PC-3 (cell line): ENCODE data around the gene ZNF672. TPM values are rescaled to one million over a fixed set of nuclear protein-coding genes. Genes with fewer than 3 reads are reported as not detected.
"Not testable (repeated sequence)": the region's sequence is repeated elsewhere in the genome, so short reads cannot be mapped to it uniquely, and the experiment has no call there.

Experiments used
- ATAC-seq: fragments of 200-7000 bp; cut with Tn5 transposase; 2 replicates; pipeline ENCODE4 v1.9.1; 2020; ENCODE audit warnings: mild to moderate bottlenecking, moderate library complexity
- BruUV-seq: library from RNA; stranded (reverse); fragments of 400-500 nt; replicated peaks from 2 replicates; lab custom pipeline; 2021; lab: Mats Ljungman, UMichigan
- CTCF ChIA-PET: fragments of 300-600 bp; sonication (Branson Sonifier 250); formaldehyde crosslinking; loops from one replicate; lab custom pipeline; 2022; ENCODE audit warnings: antibody characterized with exemption; lab: Charles Lee
- POLR2A ChIA-PET: fragments of 300-600 bp; sonication (Branson Sonifier 250); formaldehyde crosslinking; loops from one replicate; lab custom pipeline; 2022; ENCODE audit warnings: antibody characterized with exemption; ENCODE audit not compliant: unreplicated experiment; lab: Charles Lee
- DNase-seq: peaks from one replicate; pipeline ENCODE4 v3.0.0-alpha.2; 2015
- H2AFZ ChIP-seq: fragments of 300-600 bp; sonication (generic); 2 replicates; pipeline ENCODE4 v1.6.0; 2016; ENCODE audit warnings: antibody characterized with exemption, low read length
- H3F3A ChIP-seq: fragments of 300-600 bp; sonication (generic); one replicate; pipeline ENCODE4 v1.6.0; 2017; ENCODE audit warnings: antibody characterized with exemption, low read length, control low read depth, mild to moderate bottlenecking; ENCODE audit not compliant: unreplicated experiment
- H3K27ac ChIP-seq: fragments of 300-600 bp; sonication (generic); 2 replicates; pipeline ENCODE4 v1.5.1; 2016; ENCODE audit warnings: mild to moderate bottlenecking, low read length
- H3K27me3 ChIP-seq: fragments of 300-600 bp; sonication (generic); 2 replicates; pipeline ENCODE4 v1.6.1; 2016; ENCODE audit warnings: low read length, mixed read lengths
- H3K36me3 ChIP-seq: fragments of 300-600 bp; sonication (generic); 2 replicates; pipeline ENCODE4 v1.6.1; 2016; ENCODE audit warnings: low read depth, mixed run types, low read length, mixed read lengths
- H3K4me1 ChIP-seq: fragments of 300-600 bp; sonication (generic); 2 replicates; pipeline ENCODE4 v1.5.1; 2016; ENCODE audit warnings: low read length; ENCODE audit not compliant: insufficient read depth
- H3K4me2 ChIP-seq: fragments of 300-600 bp; sonication (generic); 2 replicates; pipeline ENCODE4 v1.6.0; 2016; ENCODE audit warnings: low read length
- H3K4me3 ChIP-seq: fragments of 300-600 bp; sonication (generic); 2 replicates; pipeline ENCODE4 v1.5.1; 2016; ENCODE audit warnings: mild to moderate bottlenecking, low read length, mixed read lengths
- H3K79me2 ChIP-seq: fragments of 300-600 bp; sonication (generic); 2 replicates; pipeline ENCODE4 v1.6.1; 2017; ENCODE audit warnings: low read length, mixed read lengths
- H3K9ac ChIP-seq: fragments of 300-600 bp; sonication (generic); 2 replicates; pipeline ENCODE4 v1.6.0; 2016; ENCODE audit warnings: mild to moderate bottlenecking, low read length
- H3K9me2 ChIP-seq: fragments of 300-600 bp; sonication (generic); replicated peaks from 2 replicates; pipeline ENCODE4 v1.6.1; 2016; ENCODE audit warnings: mixed run types, low read length, mixed read lengths
- H3K9me3 ChIP-seq: fragments of 300-600 bp; sonication (generic); 2 replicates; pipeline ENCODE4 v1.6.1; 2016; ENCODE audit warnings: low read length, mixed read lengths
- H4K20me1 ChIP-seq: fragments of 300-600 bp; sonication (generic); 2 replicates; pipeline ENCODE4 v1.6.1; 2016; ENCODE audit warnings: low read length, mixed read lengths
- CTCF ChIP-seq: fragments of 300-600 bp; sonication (generic); conservative IDR thresholded peaks from 2 replicates; pipeline ENCODE4 v1.5.1; 2017; ENCODE audit warnings: antibody characterized with exemption, low read depth, mild to moderate bottlenecking, low read length
- EZH2 ChIP-seq: fragments of 300-600 bp; sonication (generic); IDR thresholded peaks from one replicate; pipeline ENCODE4 v1.6.1; 2017; ENCODE audit warnings: antibody characterized with exemption, mild to moderate bottlenecking, low read length; ENCODE audit not compliant: unreplicated experiment
- EZH2phosphoT487 ChIP-seq: fragments of 300-600 bp; sonication (generic); IDR thresholded peaks from 2 replicates; pipeline ENCODE4 v1.6.1; 2018; ENCODE audit warnings: mild to moderate bottlenecking, antibody characterized with exemption, low read length, borderline replicate concordance
- intact Hi-C: fragments of 100-400 bp; cut with micrococcal nuclease; formaldehyde crosslinking; loops from 2 replicates; pipeline ENCODE4 v1.9.0; 2023
- total RNA-seq: library from RNA; depleted of rRNA; stranded (reverse); fragments of >200 nt; gene quantifications from 2 replicates; pipeline ENCODE4 v1.2.3, GENCODE V29; 2014

Gene ZNF672
- total RNA-seq, 1 experiment from 2014 or later, result 83.9 TPM

- H3K9me3 ChIP-seq, result no peaks in the 10 kb centered on the region
- H3K9me2 ChIP-seq, result no peaks in the 10 kb centered on the region
- peaks cover 10% of the 10 kb centered on the region for H3K36me3 ChIP-seq
- intact Hi-C loops, result loop anchor here (1.0 kb wide), 4 partner anchors 12 to 80 kb away; partner anchors contain the start of genes PGBD2 and ZNF672
- peak within 1 kb of the TSS; percentile 88 for H3K4me2 ChIP-seq
- peak within 1 kb of the TSS; percentile 80 for H3K9ac ChIP-seq
- TSS peak; percentile 62 for BruUV-seq
- no peaks in the 10 kb centered on the region for H4K20me1 ChIP-seq
- H3K79me2 ChIP-seq, result peaks cover 43% of the 10 kb centered on the region
- peak; percentile 99 for DNase-seq
- peaks cover 56% of the 10 kb centered on the region for H3K4me1 ChIP-seq
- ChIA-PET POLR2A (interaction anchor here (0.6 to 2.4 kb wide), 4 partner anchors 12 to 1616 kb away, joined by 3 to 53 read pairs (median 10); partner anchors contain the start of gene ZNF672), CTCF (interaction anchor here (0.5 to 1.8 kb wide), 4 partner anchors 12 to 100 kb away, joined by 5 to 12 read pairs (median 10); partner anchors contain the start of gene ZNF672)
- ATAC-seq, result peak; percentile 71
- no peaks in the 10 kb centered on the region for H3K27me3 ChIP-seq
- H3K27ac ChIP-seq, result peak within 1 kb of the TSS; percentile 85
- peaks cover 5% of the 10 kb centered on the region for H3F3A ChIP-seq
- H2AFZ ChIP-seq, result peak within 1 kb of the TSS; percentile 95
- TF ChIP-seq EZH2phosphoT487 (no peak), CTCF (peak; percentile 99), EZH2 (no peak)
- peak within 1 kb of the TSS; percentile 73 for H3K4me3 ChIP-seq
Measured at GRCh38 chr1:248825909-248826760, 11.9 kb upstream of the ZNF672 start, which contains the start of gene SH3BP5L. TSS of gene SH3BP5L (minus strand) at chr1:248825915. CDS start at chr1:248824935, 980 bp downstream.

GRCh38 chr1:248828845-248829244 lies 9.2 kb upstream of the ZNF672 start:
- Histone ChIP-seq H4K20me1 (no peaks in the 10 kb centered on the region), H3K27me3 (no peaks in the 10 kb centered on the region), H3K9ac (no peak overlapping the region), H3K27ac (no peak overlapping the region), H3F3A (no peaks in the 10 kb centered on the region), H3K9me2 (no peaks in the 10 kb centered on the region), H3K4me3 (no peak overlapping the region), H3K9me3 (no peaks in the 10 kb centered on the region), H3K4me2 (no peak overlapping the region), H3K79me2 (peaks cover 18% of the 10 kb centered on the region), H3K4me1 (peaks cover 29% of the 10 kb centered on the region), H2AFZ (no peak overlapping the region), H3K36me3 (no peaks in the 10 kb centered on the region)
- intact Hi-C loops, result no loop called here
- TF ChIP-seq EZH2phosphoT487, result no peak
- no peak for TF ChIP-seq CTCF
- no peak for TF ChIP-seq EZH2
- no TSS peak for BruUV-seq
- ChIA-PET POLR2A (interaction anchor here (0.7 kb wide), 1 partner anchor 9 kb away, joined by 3 read pairs; the partner anchor contains the start of gene ZNF672), CTCF (no interaction called here)
- DNase-seq, result peak; percentile 60
- ATAC-seq, result no peak

- POLR2A ChIA-PET, H4K20me1 ChIP-seq, H3F3A ChIP-seq, CTCF ChIA-PET, H3K36me3 ChIP-seq, H3K9me3 ChIP-seq, H3K9ac ChIP-seq, H3K4me3 ChIP-seq, H3K27me3 ChIP-seq, H3K27ac ChIP-seq, intact Hi-C loops, DNase-seq, H3K9me2 ChIP-seq, BruUV-seq, H3K4me2 ChIP-seq, H3K79me2 ChIP-seq, ATAC-seq, H2AFZ ChIP-seq: not testable (repeated sequence)
- peaks cover 16% of the 10 kb centered on the region for H3K4me1 ChIP-seq
Measured at GRCh38 chr1:248830718-248831017, 7.4 kb upstream of the ZNF672 start.
